Peyer's patch (tissue), 4 donors: ENCODE measurements around the gene PALM3.

ENCODE experiments used
- CTCF ChIP-seq, 6 experiments: fragments of 450-650 bp in 4 of 6; fragments of 200-600 bp in 2 of 6; sonication (generic) in 1 of 6; IDR thresholded peaks; one replicate each; pipeline ENCODE4 v1.5.1; 2017 to 2019; ENCODE audit warnings: antibody characterized with exemption in 6 of 6, mild to moderate bottlenecking in 3 of 6, moderate library complexity in 1 of 6
- POLR2A ChIP-seq, 2 donors: fragments of 450-650 bp; IDR thresholded peaks; one replicate each; pipeline ENCODE4 v1.5.1; 2017; ENCODE audit warnings: antibody characterized with exemption in 2 of 2, mild to moderate bottlenecking in 2 of 2, moderate library complexity in 2 of 2

GRCh38 chr19:14101003-14101545 is 39.2 kb upstream of the PALM3 start:
- no peak for TF ChIP-seq POLR2A (IDR thresholded peaks at IDR 0.05)
- TF ChIP-seq CTCF (IDR thresholded peaks at IDR 0.05) = no peak
